ENCODE measurements around the gene TMEM86B.

GRCh38 chr19:55277494-55277893 is 48.9 kb upstream of the TMEM86B start:
- TF ChIP-seq CTCF (conservative IDR thresholded peaks at IDR 0.05 in 1 of 2, IDR thresholded peaks at IDR 0.05 in 1 of 2; ENCODE audit: low read depth in 1 of 2, low read length in 2 of 2) = no peak
- no peak for TF ChIP-seq EZH2 (IDR thresholded peaks at IDR 0.05; ENCODE audit: low read length, missing control alignments)

Data from fibroblast of lung (primary cell).